HPDE6-E6E7 (cell line): ENCODE measurements around the gene GPR17.

Experiments
- DNase-seq: peaks from one replicate; pipeline ENCODE4 v3.0.0; 2011; ENCODE audit warnings: missing footprints; ENCODE audit errors: extremely low spot score

GPR17 gene

GRCh38 chr2:127630096-127630863 lies 15.7 kb upstream of the GPR17 start:
- DNase-seq = no peak

DNA sequence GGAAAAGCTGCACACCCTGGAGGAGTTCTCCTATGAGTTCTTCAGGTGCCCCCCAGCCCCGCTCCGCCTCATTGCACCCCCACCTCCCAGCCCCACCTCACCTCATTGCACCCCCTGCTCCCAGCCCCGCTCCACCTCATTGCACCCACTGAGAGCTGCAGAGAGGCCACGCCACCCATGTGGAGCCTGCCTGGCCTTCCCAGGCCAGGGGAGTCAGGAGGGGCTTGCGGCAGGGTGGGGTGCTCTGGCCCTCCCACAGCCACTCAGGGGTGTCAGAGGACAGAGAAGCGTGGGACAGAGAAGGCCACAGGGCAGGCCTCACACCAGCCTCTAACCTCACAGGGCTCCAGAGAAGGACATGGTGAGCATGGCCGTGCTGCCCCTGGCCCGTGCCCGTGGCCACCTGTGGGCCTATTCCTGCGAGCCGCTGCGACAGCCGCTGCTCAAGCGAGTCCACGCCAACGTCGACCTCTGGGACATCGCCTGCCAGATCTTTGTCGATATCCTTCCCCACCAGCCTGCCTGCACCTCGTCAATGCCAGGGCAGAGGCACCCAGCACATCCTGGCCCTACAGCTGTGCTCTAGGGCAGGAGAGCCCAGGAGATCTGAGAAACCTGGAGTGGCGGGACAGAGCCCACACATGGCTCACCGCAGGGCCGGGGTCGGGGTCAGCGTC lies 15.0 kb upstream of the GPR17 start:
- no peak for DNase-seq

- no peak for DNase-seq
Observed at GRCh38 chr2:127631541-127631996, 14.4 kb upstream of the GPR17 start.

DNA sequence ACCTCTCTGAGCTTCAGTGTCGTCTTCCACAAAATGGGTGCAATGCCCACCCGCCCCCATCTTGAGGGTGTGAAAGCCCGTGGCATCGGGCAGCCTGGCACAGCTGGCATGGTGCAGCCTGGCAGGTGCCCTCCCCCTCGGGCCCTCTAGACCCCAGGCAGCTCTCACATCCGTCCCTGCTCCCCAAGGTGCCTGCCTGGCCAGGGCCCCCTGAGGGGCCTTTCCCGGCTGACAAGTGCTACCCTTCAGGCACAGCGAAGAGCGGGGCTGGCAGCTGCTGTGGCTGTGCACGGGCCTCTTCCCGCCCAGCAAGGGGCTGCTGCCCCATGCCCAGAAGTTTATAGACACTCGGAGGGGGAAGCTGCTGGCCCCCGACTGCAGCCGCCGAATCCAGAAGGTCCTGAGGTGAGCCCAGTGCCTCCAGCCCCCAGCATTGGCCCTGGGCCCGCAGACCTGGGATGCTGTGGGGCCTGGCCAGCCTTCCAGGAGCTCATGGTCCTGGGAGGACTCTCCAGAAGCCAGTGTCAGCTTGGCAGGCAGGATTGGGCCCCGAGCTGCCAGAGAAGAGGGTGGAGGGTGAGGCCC lies 13.9 kb upstream of the GPR17 start:
- no peak for DNase-seq

DNA sequence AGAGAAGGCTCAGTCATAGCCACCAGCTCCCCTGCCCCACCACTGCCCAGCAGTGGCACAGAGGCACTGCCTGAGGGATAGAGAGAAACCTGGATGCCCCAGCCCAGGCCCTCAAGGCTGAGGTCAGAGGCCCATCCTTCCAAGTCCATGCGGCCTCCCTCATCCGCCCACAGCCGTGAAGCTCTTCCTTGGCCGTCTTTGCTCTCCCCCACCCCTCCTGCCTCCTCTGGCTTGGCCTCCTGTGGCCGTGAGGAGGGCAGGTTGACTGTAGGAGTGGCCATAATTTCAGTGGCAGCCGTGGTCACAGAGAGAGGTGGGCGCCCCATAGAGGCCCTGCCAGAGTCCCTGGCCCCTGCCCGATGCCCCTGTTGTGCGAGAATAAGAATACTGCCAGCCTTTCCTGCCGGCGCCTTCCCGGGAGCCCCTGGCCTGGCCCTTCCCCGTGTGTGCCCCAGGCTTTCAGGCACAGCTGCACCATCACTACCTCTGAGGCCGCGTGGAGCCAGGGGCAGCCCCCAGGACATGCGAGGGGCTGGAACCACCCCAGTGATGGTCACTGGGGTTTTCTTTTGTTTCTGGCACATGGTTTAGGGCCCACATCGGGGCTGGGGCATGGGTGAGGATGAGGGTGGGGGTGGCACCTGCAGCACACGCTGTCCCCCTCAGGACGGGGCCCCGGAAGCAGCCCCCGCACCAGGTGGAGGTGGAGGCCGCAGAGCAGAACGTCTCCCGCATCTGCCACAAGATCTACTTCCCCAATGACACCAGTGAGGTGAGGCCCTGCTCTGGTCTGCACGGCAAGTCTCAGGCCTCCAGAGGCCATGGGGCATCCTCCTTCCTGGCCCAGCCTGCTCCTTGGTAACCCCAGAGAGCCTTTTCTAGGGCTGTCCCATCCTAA lies 13.1 kb upstream of the GPR17 start:
- DNase-seq = no peak

GRCh38 chr2:127633556-127634065 lies 12.3 kb upstream of the GPR17 start:
- no peak for DNase-seq

DNA sequence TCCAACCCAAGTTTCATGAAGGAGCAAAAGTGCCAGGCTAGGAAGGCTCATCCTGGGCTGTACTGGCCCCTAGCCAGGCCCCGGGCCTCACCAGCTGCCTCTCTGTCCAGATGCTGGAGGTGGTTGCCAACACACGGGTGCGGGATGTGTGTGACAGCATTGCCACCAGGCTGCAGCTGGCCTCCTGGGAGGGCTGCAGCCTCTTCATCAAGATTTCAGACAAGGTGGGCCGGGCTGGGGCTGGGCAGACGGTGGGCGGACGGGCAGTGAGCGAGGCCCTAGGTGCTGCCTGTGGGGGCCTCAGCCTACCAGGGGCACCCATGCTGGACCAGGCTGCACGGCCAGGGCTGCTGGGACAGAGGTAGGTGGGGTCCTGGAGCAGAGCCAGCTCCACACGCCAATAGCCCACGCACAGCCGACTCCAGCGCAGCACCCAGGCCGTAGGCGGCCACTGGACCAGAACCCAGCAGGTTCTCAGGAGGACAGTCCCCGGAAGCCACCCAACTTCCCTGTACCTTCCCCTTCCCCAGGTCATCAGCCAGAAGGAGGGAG lies 11.8 kb upstream of the GPR17 start:
- DNase-seq = no peak

GRCh38 chr2:127634626-127635379 lies 11.2 kb upstream of the GPR17 start:
- no peak for DNase-seq

GRCh38 chr2:127635380-127636237 lies 10.3 kb upstream of the GPR17 start:
- no peak for DNase-seq

DNA sequence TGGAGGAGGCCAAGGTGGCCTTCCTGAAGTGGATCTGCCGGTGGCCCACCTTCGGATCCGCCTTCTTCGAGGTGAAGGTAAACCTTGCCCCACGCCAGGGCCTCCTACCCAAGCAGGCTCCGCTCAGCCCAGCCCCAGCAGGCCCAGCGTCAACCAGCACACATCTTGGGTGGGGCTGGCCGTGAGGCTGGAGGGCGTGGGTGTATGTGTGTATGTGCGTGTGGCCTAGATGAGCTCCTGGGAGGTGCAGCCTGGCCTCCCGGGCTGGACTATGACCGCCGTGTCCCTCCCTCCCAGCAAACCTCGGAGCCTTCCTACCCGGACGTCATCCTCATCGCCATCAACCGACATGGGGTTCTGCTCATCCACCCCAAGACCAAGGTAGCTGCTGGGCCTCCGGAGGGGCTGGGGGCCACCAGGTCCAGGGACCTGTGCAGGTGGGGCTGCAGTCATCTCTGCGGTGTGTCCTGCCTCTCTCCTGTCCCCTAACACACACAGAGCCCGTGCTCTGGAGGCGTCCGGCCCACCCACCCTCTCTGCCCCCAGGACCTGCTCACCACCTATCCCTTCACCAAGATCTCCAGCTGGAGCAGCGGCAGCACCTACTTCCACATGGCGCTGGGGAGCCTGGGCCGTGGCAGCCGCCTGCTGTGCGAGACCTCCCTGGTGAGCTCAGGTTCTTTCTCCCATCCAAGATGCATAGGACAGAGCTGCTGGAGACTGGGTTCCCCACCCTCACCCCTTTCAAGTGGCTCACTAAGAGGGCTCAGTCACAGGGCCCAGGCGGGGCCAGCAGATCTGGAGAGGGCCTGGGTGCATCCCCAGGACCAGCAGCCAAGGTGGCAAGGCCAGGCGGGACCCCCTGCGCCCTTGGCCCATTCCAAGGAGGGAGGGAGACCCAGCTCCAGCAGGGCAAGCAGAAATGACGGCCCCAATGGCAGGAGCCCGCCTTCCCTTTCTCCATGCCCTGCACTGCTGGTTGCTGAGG lies 9.4 kb upstream of the GPR17 start:
- no peak for DNase-seq

DNA sequence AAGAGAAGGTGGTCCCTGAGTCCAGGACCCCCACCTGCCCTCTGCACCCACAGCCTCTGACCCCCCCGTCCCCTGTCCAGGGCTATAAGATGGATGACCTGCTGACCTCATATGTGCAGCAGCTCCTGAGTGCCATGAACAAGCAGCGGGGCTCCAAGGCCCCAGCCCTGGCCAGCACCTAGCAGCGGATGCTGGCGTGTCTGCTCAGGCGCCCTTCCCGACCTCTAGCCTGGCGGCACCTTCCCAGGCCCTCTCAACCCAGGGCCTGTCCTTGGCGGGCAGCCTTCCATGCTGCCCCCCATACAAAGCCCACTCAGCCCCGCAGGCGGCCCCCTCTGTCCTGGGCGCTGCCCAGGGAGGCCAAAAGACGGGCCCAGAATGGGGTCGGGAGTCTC lies 8.7 kb upstream of the GPR17 start:
- no peak for DNase-seq

GRCh38 chr2:127637725-127638252 lies 8.2 kb upstream of the GPR17 start:
- DNase-seq = peak; percentile 35

GRCh38 chr2:127638361-127639110 lies 7.4 kb upstream of the GPR17 start:
- no peak for DNase-seq

- no peak for DNase-seq
Observed at GRCh38 chr2:127639111-127639474, 6.9 kb upstream of the GPR17 start.

DNA sequence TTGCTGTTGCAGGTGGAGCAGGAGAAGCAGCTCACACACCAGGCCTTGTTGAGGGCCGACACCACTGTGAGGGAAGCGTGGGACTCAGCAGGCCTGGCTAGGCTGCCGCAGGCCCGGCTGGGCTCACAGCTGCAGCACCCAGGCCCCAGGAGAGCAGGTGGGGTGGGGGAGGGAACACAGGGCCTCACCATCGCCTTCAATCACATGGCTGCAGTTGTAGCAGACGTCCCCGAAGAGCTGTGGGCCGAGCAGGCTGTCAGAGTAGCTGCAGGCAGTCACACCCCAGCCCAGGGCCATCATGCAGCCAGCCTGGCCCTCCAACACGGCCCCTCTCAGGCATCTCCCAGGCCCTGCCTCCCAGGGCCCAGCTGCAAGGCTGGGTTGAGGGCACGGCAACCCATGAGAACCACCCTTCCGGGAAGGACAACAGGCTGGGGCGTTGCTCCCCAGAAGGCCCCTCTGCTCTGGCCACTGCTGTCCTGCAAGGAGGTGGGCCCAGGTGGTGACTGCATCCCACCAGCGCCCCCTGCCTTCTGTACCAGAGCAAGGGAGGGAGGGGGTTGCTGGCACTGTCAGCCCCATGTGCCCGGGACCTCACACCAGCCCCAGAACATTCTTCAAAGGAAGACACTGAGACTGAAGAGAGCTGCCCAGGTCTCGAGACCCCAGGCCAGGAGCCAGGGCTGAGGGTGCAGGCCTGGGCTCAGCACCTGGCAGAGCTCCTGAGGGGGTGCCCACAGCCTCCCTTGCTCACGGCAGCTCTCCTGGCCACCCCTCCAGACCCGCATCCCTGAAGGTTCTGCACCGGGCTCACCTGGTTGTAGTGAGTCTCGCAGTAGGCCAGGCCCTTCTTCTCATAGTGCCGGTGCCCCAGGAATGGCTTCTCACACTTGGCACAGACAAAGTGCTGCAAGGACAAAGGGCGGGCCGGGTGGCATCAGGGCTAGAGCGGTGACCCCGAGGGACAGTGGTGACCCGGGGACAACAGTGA lies 5.6 kb upstream of the GPR17 start:
- no peak for DNase-seq

DNA sequence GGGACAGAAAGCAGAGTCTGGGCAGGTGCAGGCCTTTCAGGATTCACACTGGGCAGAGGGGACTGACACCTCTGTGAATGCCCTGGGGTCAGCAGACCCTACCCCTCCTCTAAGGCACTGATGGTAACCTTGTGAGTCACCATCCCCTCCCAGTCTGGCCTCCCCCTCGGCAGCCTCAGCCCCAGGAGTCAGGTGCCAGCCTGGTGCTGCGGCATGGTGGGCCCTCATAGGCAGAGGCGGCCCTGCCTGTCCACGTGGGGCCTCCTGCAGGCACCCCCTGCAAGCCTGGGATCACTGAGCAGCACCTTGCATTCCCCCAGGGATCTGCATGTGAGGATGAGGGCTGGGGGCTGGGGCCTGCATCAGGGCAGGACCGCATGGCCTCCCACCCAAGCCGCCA lies 4.8 kb upstream of the GPR17 start:
- no peak for DNase-seq
